Measurements from ENCODE around the gene WNT3A.

DNA sequence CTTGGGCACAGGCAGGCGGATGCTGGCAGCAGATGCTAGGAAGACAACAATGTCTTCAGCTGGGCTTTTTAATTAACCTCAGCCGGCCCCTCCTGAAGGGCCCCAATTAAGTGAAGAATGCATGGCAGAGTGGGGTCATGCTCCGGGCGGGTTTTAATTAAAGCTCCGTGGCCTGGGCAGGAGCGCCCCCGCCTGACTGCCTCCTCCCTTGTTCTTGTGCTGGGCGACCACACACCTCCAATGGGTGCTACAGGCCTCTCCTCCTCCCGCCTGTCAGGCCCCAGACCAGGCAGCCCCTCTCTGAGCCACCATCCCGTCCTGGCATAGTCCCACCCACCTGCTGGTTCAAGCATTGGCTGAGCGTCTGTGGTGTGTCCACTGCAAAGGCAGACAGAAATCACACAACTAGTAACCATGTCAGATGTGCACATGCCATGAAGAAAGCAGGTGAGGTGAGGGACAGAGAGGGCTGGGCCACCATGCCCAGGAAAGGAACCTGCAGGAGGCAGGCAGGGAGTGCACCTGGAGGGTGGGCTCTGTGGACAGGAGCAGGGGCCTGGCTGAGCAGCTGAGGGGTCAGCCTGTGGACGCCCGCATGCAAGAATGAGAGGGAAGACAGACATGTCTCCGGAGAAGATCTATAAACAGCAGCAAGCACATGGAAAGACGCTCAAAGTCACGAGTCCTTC, 67.2 kb downstream of the WNT3A start:
- TF ChIP-seq, protein P1, sequence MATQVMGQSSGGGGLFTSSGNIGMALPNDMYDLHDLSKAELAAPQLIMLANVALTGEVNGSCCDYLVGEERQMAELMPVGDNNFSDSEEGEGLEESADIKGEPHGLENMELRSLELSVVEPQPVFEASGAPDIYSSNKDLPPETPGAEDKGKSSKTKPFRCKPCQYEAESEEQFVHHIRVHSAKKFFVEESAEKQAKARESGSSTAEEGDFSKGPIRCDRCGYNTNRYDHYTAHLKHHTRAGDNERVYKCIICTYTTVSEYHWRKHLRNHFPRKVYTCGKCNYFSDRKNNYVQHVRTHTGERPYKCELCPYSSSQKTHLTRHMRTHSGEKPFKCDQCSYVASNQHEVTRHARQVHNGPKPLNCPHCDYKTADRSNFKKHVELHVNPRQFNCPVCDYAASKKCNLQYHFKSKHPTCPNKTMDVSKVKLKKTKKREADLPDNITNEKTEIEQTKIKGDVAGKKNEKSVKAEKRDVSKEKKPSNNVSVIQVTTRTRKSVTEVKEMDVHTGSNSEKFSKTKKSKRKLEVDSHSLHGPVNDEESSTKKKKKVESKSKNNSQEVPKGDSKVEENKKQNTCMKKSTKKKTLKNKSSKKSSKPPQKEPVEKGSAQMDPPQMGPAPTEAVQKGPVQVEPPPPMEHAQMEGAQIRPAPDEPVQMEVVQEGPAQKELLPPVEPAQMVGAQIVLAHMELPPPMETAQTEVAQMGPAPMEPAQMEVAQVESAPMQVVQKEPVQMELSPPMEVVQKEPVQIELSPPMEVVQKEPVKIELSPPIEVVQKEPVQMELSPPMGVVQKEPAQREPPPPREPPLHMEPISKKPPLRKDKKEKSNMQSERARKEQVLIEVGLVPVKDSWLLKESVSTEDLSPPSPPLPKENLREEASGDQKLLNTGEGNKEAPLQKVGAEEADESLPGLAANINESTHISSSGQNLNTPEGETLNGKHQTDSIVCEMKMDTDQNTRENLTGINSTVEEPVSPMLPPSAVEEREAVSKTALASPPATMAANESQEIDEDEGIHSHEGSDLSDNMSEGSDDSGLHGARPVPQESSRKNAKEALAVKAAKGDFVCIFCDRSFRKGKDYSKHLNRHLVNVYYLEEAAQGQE (IDR thresholded peaks at IDR 0.05; ENCODE audit: low read depth, low read length) = no peak
- TF ChIP-seq, protein P2, sequence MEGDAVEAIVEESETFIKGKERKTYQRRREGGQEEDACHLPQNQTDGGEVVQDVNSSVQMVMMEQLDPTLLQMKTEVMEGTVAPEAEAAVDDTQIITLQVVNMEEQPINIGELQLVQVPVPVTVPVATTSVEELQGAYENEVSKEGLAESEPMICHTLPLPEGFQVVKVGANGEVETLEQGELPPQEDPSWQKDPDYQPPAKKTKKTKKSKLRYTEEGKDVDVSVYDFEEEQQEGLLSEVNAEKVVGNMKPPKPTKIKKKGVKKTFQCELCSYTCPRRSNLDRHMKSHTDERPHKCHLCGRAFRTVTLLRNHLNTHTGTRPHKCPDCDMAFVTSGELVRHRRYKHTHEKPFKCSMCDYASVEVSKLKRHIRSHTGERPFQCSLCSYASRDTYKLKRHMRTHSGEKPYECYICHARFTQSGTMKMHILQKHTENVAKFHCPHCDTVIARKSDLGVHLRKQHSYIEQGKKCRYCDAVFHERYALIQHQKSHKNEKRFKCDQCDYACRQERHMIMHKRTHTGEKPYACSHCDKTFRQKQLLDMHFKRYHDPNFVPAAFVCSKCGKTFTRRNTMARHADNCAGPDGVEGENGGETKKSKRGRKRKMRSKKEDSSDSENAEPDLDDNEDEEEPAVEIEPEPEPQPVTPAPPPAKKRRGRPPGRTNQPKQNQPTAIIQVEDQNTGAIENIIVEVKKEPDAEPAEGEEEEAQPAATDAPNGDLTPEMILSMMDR (IDR thresholded peaks at IDR 0.05) = 0 out of 2 replicates have a peak, but pooled peaks have one; percentile 9
- TF ChIP-seq YY1 (IDR thresholded peaks at IDR 0.05; ENCODE audit: low read depth) (no peak), RXRA (IDR thresholded peaks at IDR 0.05; ENCODE audit: borderline replicate concordance, low read depth) (no peak), MAX (IDR thresholded peaks at IDR 0.05; ENCODE audit: low read depth) (no peak), RAD21 (IDR thresholded peaks at IDR 0.05; ENCODE audit: low read length) (peak; percentile 49), RFX5 (IDR thresholded peaks at IDR 0.05; ENCODE audit: low read length) (no peak)

Data from SK-N-SH (cell line).